HepG2 (cell line): Measurements from ENCODE around the gene LAMTOR2.

Source experiments
- HINFP ChIP-seq: sonication (generic); formaldehyde crosslinking; IDR thresholded peaks from 2 replicates; pipeline ENCODE4 v1.4.0; 2020; ENCODE audit warnings: low read depth, mild to moderate bottlenecking, missing genetic modification reagents
- POGZ ChIP-seq: sonication (generic); formaldehyde crosslinking; IDR thresholded peaks from 2 replicates; pipeline ENCODE4 v1.4.0; 2020; ENCODE audit warnings: mild to moderate bottlenecking, missing genetic modification reagents
- POLR2A ChIP-seq, 2 experiments: IDR thresholded peaks; 2 replicates each; pipeline ENCODE4 v1.6.1; 2011; ENCODE audit warnings: low read depth in 2 of 2, low read length in 2 of 2, mild to moderate bottlenecking in 1 of 2, moderate library complexity in 1 of 2; ENCODE audit not compliant: insufficient read depth in 1 of 2
- TAF1 ChIP-seq: sonication (generic); formaldehyde crosslinking; IDR thresholded peaks from 2 replicates; pipeline ENCODE4 v1.4.0; 2020; ENCODE audit warnings: missing genetic modification reagents

GRCh38 chr1:156095906-156096508, 41.4 kb downstream of the LAMTOR2 start:
- TF ChIP-seq HINFP (CRISPR knock-in tag) (no peak), POGZ (CRISPR knock-in tag) (no peak), POLR2A (IDR thresholded peaks at IDR 0.05; ENCODE audit: insufficient read depth in 1 of 2, low read depth in 2 of 2, low read length in 2 of 2) (no peak), TAF1 (no peak)
